CD14-positive monocyte (primary cell): ENCODE results near the gene KLHDC9. TPM values are rescaled to one million over a fixed set of nuclear protein-coding genes. Genes with fewer than 3 reads are reported as not detected.

ENCODE experiments used
- DNase-seq, 3 donors: peaks; one replicate each; pipeline ENCODE4 v3.0.0-alpha.2; 2011 to 2022
- H2AFZ ChIP-seq: 2 replicates; pipeline ENCODE4 v1.6.0; 2012; ENCODE audit warnings: mild to moderate bottlenecking, low read depth, low read length, inconsistent platforms; ENCODE audit not compliant: insufficient read depth, poor library complexity, severe bottlenecking
- H3K27ac ChIP-seq, 2 donors: 1 replicate in 1 of 2; 2 replicates in 1 of 2; pipeline ENCODE4 v1.5.1; 2012 to 2013; ENCODE audit warnings: low read length in 2 of 2, control low read depth in 1 of 2, inconsistent platforms in 1 of 2, low read depth in 1 of 2, mild to moderate bottlenecking in 1 of 2
- H3K27me3 ChIP-seq, 2 donors: one replicate each; pipeline versions ENCODE4 v1.6.0 to v1.6.1; 2011 to 2013; ENCODE audit warnings: low read length in 2 of 2; ENCODE audit not compliant: control insufficient read depth in 2 of 2, insufficient read depth in 2 of 2
- H3K36me3 ChIP-seq, 2 donors: replicated peaks in 1 of 2; 1 replicate in 1 of 2; 2 replicates in 1 of 2; pipeline versions ENCODE4 v1.5.1 to v1.6.1; 2012 to 2013; ENCODE audit warnings: low read length in 2 of 2, control low read depth in 1 of 2, inconsistent platforms in 1 of 2, mild to moderate bottlenecking in 1 of 2; ENCODE audit not compliant: insufficient read depth in 2 of 2, control insufficient read depth in 1 of 2
- H3K4me1 ChIP-seq, 2 donors: 1 replicate in 1 of 2; 2 replicates in 1 of 2; pipeline versions ENCODE4 v1.5.1 to v1.6.1; 2012 to 2013; ENCODE audit warnings: low read length in 2 of 2, control low read depth in 1 of 2, inconsistent platforms in 1 of 2, mild to moderate bottlenecking in 1 of 2, moderate library complexity in 1 of 2; ENCODE audit not compliant: insufficient read depth in 2 of 2, control insufficient read depth in 1 of 2
- H3K4me2 ChIP-seq: replicated peaks from 2 replicates; pipeline ENCODE3; 2012; ENCODE audit warnings: low read length, moderate library complexity, mild to moderate bottlenecking; ENCODE audit not compliant: poor library complexity, severe bottlenecking; ENCODE audit errors: extremely low read depth
- H3K4me3 ChIP-seq, 3 experiments: fragments of 200-600 bp in 1 of 3; sonication (generic) in 1 of 3; replicated peaks in 1 of 3; 1 replicate in 2 of 3; 2 replicates in 1 of 3; pipeline ENCODE4 v1.5.1; 2011 to 2013; ENCODE audit warnings: low read length in 3 of 3, mild to moderate bottlenecking in 3 of 3, control low read depth in 2 of 3, low read depth in 2 of 3, inconsistent platforms in 1 of 3, moderate library complexity in 1 of 3
- H3K79me2 ChIP-seq: 2 replicates; pipeline ENCODE4 v1.6.0; 2012; ENCODE audit warnings: mild to moderate bottlenecking, control low read depth, inconsistent platforms, low read length, moderate library complexity; ENCODE audit not compliant: insufficient read depth
- H3K9ac ChIP-seq: 2 replicates; pipeline ENCODE4 v1.6.0; 2017; ENCODE audit warnings: low read length, mild to moderate bottlenecking; ENCODE audit not compliant: insufficient read depth, poor library complexity, severe bottlenecking
- H3K9me3 ChIP-seq, 2 donors: replicated peaks in 1 of 2; 1 replicate in 1 of 2; 2 replicates in 1 of 2; pipeline versions ENCODE4 v1.5.1 to v1.6.1; 2012 to 2013; ENCODE audit warnings: low read length in 2 of 2, control low read depth in 1 of 2; ENCODE audit not compliant: control insufficient read depth in 1 of 2, insufficient read depth in 1 of 2
- H4K20me1 ChIP-seq: 2 replicates; pipeline ENCODE4 v1.6.0; 2012; ENCODE audit warnings: mild to moderate bottlenecking, low read length, control low read depth, moderate library complexity; ENCODE audit not compliant: insufficient read depth
- H3K27ac Mint-ChIP-seq, 7 donors: one replicate each; pipeline ENCODE4 v1.8.0; 2020; ENCODE audit warnings: mild to moderate bottlenecking in 7 of 7, mixed read lengths in 7 of 7, moderate library complexity in 6 of 7, inconsistent platforms in 2 of 7
- H3K27me3 Mint-ChIP-seq, 3 donors: one replicate each; pipeline ENCODE4 v1.8.0; 2021 to 2022; ENCODE audit warnings: low read depth in 3 of 3, mild to moderate bottlenecking in 3 of 3, mixed read lengths in 3 of 3, moderate library complexity in 3 of 3, inconsistent platforms in 1 of 3
- H3K36me3 Mint-ChIP-seq, 2 donors: one replicate each; pipeline ENCODE4 v1.8.0; 2020; ENCODE audit warnings: mixed read lengths in 2 of 2, inconsistent platforms in 1 of 2, mild to moderate bottlenecking in 1 of 2
- H3K4me1 Mint-ChIP-seq: one replicate; pipeline ENCODE4 v1.8.0; 2020; ENCODE audit warnings: mild to moderate bottlenecking, mixed read lengths
- H3K4me3 Mint-ChIP-seq, 2 donors: one replicate each; pipeline ENCODE4 v1.8.0; 2020; ENCODE audit warnings: mild to moderate bottlenecking in 2 of 2, mixed read lengths in 2 of 2, moderate library complexity in 1 of 2
- H3K9me3 Mint-ChIP-seq, 7 donors: one replicate each; pipeline ENCODE4 v1.8.0; 2020 to 2022; ENCODE audit warnings: mixed read lengths in 7 of 7, mild to moderate bottlenecking in 6 of 7, moderate library complexity in 6 of 7, inconsistent platforms in 2 of 7
- CTCF ChIP-seq: fragments of 200-600 bp; IDR thresholded peaks from one replicate; pipeline ENCODE4 v1.8.0; 2022; ENCODE audit warnings: antibody characterized with exemption, mild to moderate bottlenecking
- WGBS: methylation state at CpG from one replicate; pipeline ENCODE4 v1.1.5; 2013; ENCODE audit warnings: missing lambda C conversion rate; ENCODE audit not compliant: insufficient coverage; 5-methylcytosine and 5-hydroxymethylcytosine counted together
- intact Hi-C, 2 donors: fragments of 100-400 bp; cut with micrococcal nuclease; formaldehyde crosslinking; loops; one replicate each; pipeline versions ENCODE4 v1.15.0 to v1.15.1; 2023
- polyA plus RNA-seq, 3 donors: library from polyadenylated mRNA; depleted of rRNA in 1 of 3; unstranded in 2 of 3; stranded (reverse) in 1 of 3; fragments of 300-500 nt in 2 of 3; fragments of >200 nt in 1 of 3; fragmentation: Illumina TruSeq in 2 of 3; gene quantifications; 1 replicate in 2 of 3; 2 replicates in 1 of 3; pipeline ENCODE4 v1.2.3, GENCODE V29; 2012 to 2021

The KLHDC9 gene
- polyA plus RNA-seq, 3 donors = 0.08 TPM; not detected in 2

GRCh38 chr1:161133220-161133740, 35.1 kb downstream of the KLHDC9 start:
- peak overlapping the region; percentile 86 for H3K9ac ChIP-seq
- peaks cover 92% of the 10 kb centered on the region for H3K79me2 ChIP-seq
- H3K4me1 Mint-ChIP-seq = peaks cover 65% of the 10 kb centered on the region
- H3K27ac ChIP-seq = peak overlapping the region; percentile 94 to 95
- peaks cover 8 to 26% of the 10 kb centered on the region in 2 donors for H3K36me3 ChIP-seq
- no peaks in the 10 kb centered on the region for H3K27me3 ChIP-seq
- H3K4me2 ChIP-seq = peak overlapping the region; percentile 100
- peaks cover 4% of the 10 kb centered on the region for H4K20me1 ChIP-seq
- H2AFZ ChIP-seq = peak overlapping the region; percentile 84
- no peaks in the 10 kb centered on the region for H3K9me3 Mint-ChIP-seq
- no peak for DNase-seq
- H3K4me1 ChIP-seq = peaks cover 54 to 72% of the 10 kb centered on the region in 2 donors
- H3K36me3 Mint-ChIP-seq = peaks cover 22 to 25% of the 10 kb centered on the region in 2 donors
- WGBS = 8% methylated on average over 11 of the region's 11 CpGs
- peaks cover 0 to 2% (median 0%) of the 10 kb centered on the region in 3 donors for H3K27me3 Mint-ChIP-seq
- no peak overlapping the region for H3K27ac Mint-ChIP-seq
- no peak overlapping the region for H3K4me3 Mint-ChIP-seq
- intact Hi-C loops = loop anchor here (2.0 to 5.0 kb wide), 2 partner anchors 14 to 61 kb away; partner anchors contain the start of genes NIT1 (in 1 of the 2) and PFDN2 (in 1 of the 2)
- H3K4me3 ChIP-seq = peak overlapping the region; percentile 81 to 98 (median 95)
- H3K9me3 ChIP-seq = no peaks in the 10 kb centered on the region
- TF ChIP-seq CTCF = no peak

GRCh38 chr1:161137881-161138280, 39.7 kb downstream of the KLHDC9 start:
- no peak for TF ChIP-seq CTCF
- no peak overlapping the region for H3K4me3 Mint-ChIP-seq
- peaks cover 47 to 53% of the 10 kb centered on the region in 2 donors for H3K4me1 ChIP-seq
- WGBS = no CpG with 5 or more reads among the region's 3 CpGs
- DNase-seq = no peak
- peak overlapping the region; percentile 13 to 97 (median 92) for H3K27ac Mint-ChIP-seq
- H3K27me3 Mint-ChIP-seq = no peaks in the 10 kb centered on the region
- peak overlapping the region in 1 of 3 experiments; percentile 24 for H3K4me3 ChIP-seq
- H3K27ac ChIP-seq = peak overlapping the region in 1 of 2 donors; percentile 88
- H4K20me1 ChIP-seq = no peaks in the 10 kb centered on the region
- no peaks in the 10 kb centered on the region for H3K27me3 ChIP-seq
- intact Hi-C loops = loop anchor here in 1 of 2 donors (2.0 to 5.0 kb wide), 3 partner anchors 41 to 91 kb away; partner anchors contain the start of genes ARHGAP30 and USF1
- peaks cover 2 to 3% of the 10 kb centered on the region in 2 donors for H3K36me3 Mint-ChIP-seq
- peak overlapping the region; percentile 36 for H3K9ac ChIP-seq
- H2AFZ ChIP-seq = peak overlapping the region; percentile 84
- H3K36me3 ChIP-seq = no peaks in the 10 kb centered on the region
- H3K79me2 ChIP-seq = peaks cover 49% of the 10 kb centered on the region
- H3K9me3 Mint-ChIP-seq = no peaks in the 10 kb centered on the region
- H3K4me2 ChIP-seq = peak overlapping the region; percentile 33
- no peaks in the 10 kb centered on the region for H3K9me3 ChIP-seq
- H3K4me1 Mint-ChIP-seq = peaks cover 48% of the 10 kb centered on the region
